HCT116 (cell line): ENCODE data around the gene PRDM11. TPM values are rescaled to one million over a fixed set of nuclear protein-coding genes. Genes with fewer than 3 reads are reported as not detected.

Experiments used
- ATAC-seq: fragments of 200-7000 bp; cut with Tn5 transposase; 2 replicates; pipeline ENCODE4 v1.9.1; 2020; ENCODE audit warnings: mild to moderate bottlenecking, moderate library complexity
- BruUV-seq: library from RNA; stranded (reverse); fragments of 400-500 nt; replicated peaks from 2 replicates; lab custom pipeline; 2021; lab: Mats Ljungman, UMichigan
- CTCF ChIA-PET: fragments of 300-600 bp; sonication (Branson Sonifier 250); formaldehyde crosslinking; loops from one replicate; lab custom pipeline; 2021; ENCODE audit warnings: antibody characterized with exemption; lab: Charles Lee
- POLR2A ChIA-PET: fragments of 300-600, 350-600 bp; sonication (Branson Sonifier 250); formaldehyde crosslinking; loops from one replicate; lab custom pipeline; 2021; ENCODE audit warnings: antibody characterized with exemption; lab: Charles Lee
- RAD21 ChIA-PET, 2 experiments: fragments of 300-600 bp; sonication (Branson Sonifier 250); formaldehyde crosslinking; loops; one replicate each; lab custom pipeline; 2023; ENCODE audit warnings: low total read pairs in 2 of 2; ENCODE audit not compliant: uncharacterized antibody in 2 of 2, unreplicated experiment in 2 of 2, low non-redundant PET in 1 of 2; lab: Charles Lee
- DNase-seq: peaks from one replicate; pipeline ENCODE4 v3.0.0-alpha.2; 2010; ENCODE audit warnings: low read depth, low spot score
- H2AFZ ChIP-seq: fragments of 200-600 bp; shearing (Covaris generic), sonication (generic); 2 replicates; pipeline ENCODE4 v1.6.1; 2017; ENCODE audit warnings: low read depth, mixed run types, mixed read lengths, antibody characterized with exemption, low read length; ENCODE audit not compliant: poor library complexity, severe bottlenecking
- H3K27ac ChIP-seq: 2 replicates; pipeline ENCODE4 v1.5.1; 2012; ENCODE audit warnings: low read depth, low read length
- H3K27me3 ChIP-seq: fragments of 200-600 bp; sonication (generic); 2 replicates; pipeline ENCODE4 v1.6.1; 2016; ENCODE audit warnings: mixed run types, low read length, mixed read lengths; ENCODE audit not compliant: insufficient read depth
- H3K36me3 ChIP-seq, 2 experiments: fragments of 200-500 bp in 1 of 2; fragments of 200-600 bp in 1 of 2; sonication (Bioruptor generic) in 1 of 2; sonication (generic) in 1 of 2; 2 replicates each; pipeline versions ENCODE4 v1.5.1 to v1.6.1; 2014 to 2016; ENCODE audit warnings: low read length in 2 of 2, inconsistent platforms in 1 of 2, mixed read lengths in 1 of 2, mixed run types in 1 of 2; ENCODE audit not compliant: insufficient read depth in 2 of 2, control insufficient read depth in 1 of 2
- H3K4me1 ChIP-seq, 2 experiments: fragments of 200-600 bp in 1 of 2; sonication (generic) in 1 of 2; 2 replicates each; pipeline versions ENCODE4 v1.5.1 to v1.6.1; 2012 to 2017; ENCODE audit warnings: low read length in 2 of 2, inconsistent platforms in 1 of 2, mild to moderate bottlenecking in 1 of 2, mixed read lengths in 1 of 2, mixed run types in 1 of 2, moderate library complexity in 1 of 2; ENCODE audit not compliant: insufficient read depth in 2 of 2, control insufficient read depth in 1 of 2
- H3K4me2 ChIP-seq: fragments of 200-600 bp; sonication (generic); 2 replicates; pipeline ENCODE4 v1.6.1; 2017; ENCODE audit warnings: mixed run types, low read length, mixed read lengths
- H3K4me3 ChIP-seq, 2 experiments: fragments of 200-600 bp in 1 of 2; sonication (generic) in 1 of 2; replicated peaks in 1 of 2; 2 replicates each; pipeline ENCODE4 v1.5.1; 2011 to 2016; ENCODE audit warnings: low read length in 2 of 2, control low read depth in 1 of 2, low read depth in 1 of 2, mild to moderate bottlenecking in 1 of 2, mixed read lengths in 1 of 2, mixed run types in 1 of 2
- H3K79me2 ChIP-seq: fragments of 200-600 bp; sonication (generic); 2 replicates; pipeline ENCODE4 v1.6.1; 2017; ENCODE audit warnings: mild to moderate bottlenecking, mixed run types, low read length, moderate library complexity, mixed read lengths; ENCODE audit not compliant: insufficient read depth
- H3K9ac ChIP-seq: fragments of 200-600 bp; sonication (generic); 2 replicates; pipeline ENCODE4 v1.6.1; 2016; ENCODE audit warnings: low read length, mixed read lengths
- H3K9me2 ChIP-seq: fragments of 200-600 bp; sonication (generic), shearing (Covaris generic); 2 replicates; pipeline ENCODE4 v1.6.1; 2017; ENCODE audit warnings: mixed run types, mild to moderate bottlenecking, moderate library complexity; ENCODE audit not compliant: insufficient read depth
- H3K9me3 ChIP-seq, 2 experiments: fragments of 200-500 bp in 1 of 2; fragments of 200-600 bp in 1 of 2; sonication (Bioruptor generic) in 1 of 2; sonication (generic) in 1 of 2; 2 replicates each; pipeline ENCODE4 v1.6.1; 2014 to 2017; ENCODE audit warnings: low read length in 2 of 2, mixed read lengths in 2 of 2, inconsistent platforms in 1 of 2, low read depth in 1 of 2, mild to moderate bottlenecking in 1 of 2, mixed run types in 1 of 2, moderate library complexity in 1 of 2; ENCODE audit not compliant: control insufficient read depth in 1 of 2, insufficient read depth in 1 of 2
- H4K20me1 ChIP-seq: fragments of 200-600 bp; sonication (generic), shearing (Covaris generic); 2 replicates; pipeline ENCODE4 v1.6.1; 2017; ENCODE audit warnings: mixed run types, mild to moderate bottlenecking, moderate library complexity; ENCODE audit not compliant: insufficient read depth
- EGR1 ChIP-seq: IDR thresholded peaks from 2 replicates; pipeline ENCODE4 v1.6.1; 2012; ENCODE audit warnings: low read depth
- ELF1 ChIP-seq: IDR thresholded peaks from 2 replicates; pipeline ENCODE4 v1.6.1; 2012; ENCODE audit warnings: low read depth, borderline replicate concordance
- EZH2phosphoT487 ChIP-seq: fragments of 200-600 bp; IDR thresholded peaks from 2 replicates; pipeline ENCODE4 v1.6.1; 2018; ENCODE audit warnings: antibody characterized with exemption, borderline replicate concordance
- FOSL1 ChIP-seq: IDR thresholded peaks from 2 replicates; pipeline ENCODE4 v1.6.1; 2012; ENCODE audit warnings: low read depth
- POLR2A ChIP-seq: IDR thresholded peaks from 2 replicates; pipeline ENCODE4 v1.7.0; 2011; ENCODE audit warnings: borderline replicate concordance; ENCODE audit not compliant: insufficient read depth, insufficient read length; ENCODE audit errors: extremely low read depth
- POLR2AphosphoS5 ChIP-seq: IDR thresholded peaks from 2 replicates; pipeline ENCODE4 v1.6.1; 2011; ENCODE audit warnings: mild to moderate bottlenecking, low read depth, low read length, moderate library complexity
- RAD21 ChIP-seq: IDR thresholded peaks from 2 replicates; pipeline ENCODE4 v1.6.1; 2012; ENCODE audit warnings: low read depth, mild to moderate bottlenecking
- SRF ChIP-seq: IDR thresholded peaks from 2 replicates; pipeline ENCODE4 v1.6.1; 2012; ENCODE audit warnings: low read depth
- ZNF274 ChIP-seq: fragments of 200-500 bp; sonication (Bioruptor generic); IDR thresholded peaks from 2 replicates; pipeline ENCODE4 v1.6.1; 2014; ENCODE audit warnings: mild to moderate bottlenecking, low read depth, low read length, inconsistent platforms
- intact Hi-C: fragments of 100-400 bp; cut with micrococcal nuclease; formaldehyde crosslinking; loops from 2 replicates; pipeline ENCODE4 v1.10.0; 2022
- total RNA-seq: library from RNA; stranded (reverse); gene quantifications from one replicate; pipeline ENCODE4 v1.2.1, GENCODE V29; 2021; ENCODE audit not compliant: unreplicated experiment
- TF ChIP-seq, protein P1 (sequence below): IDR thresholded peaks from 2 replicates; pipeline ENCODE4 v1.6.1; 2011; ENCODE audit warnings: mild to moderate bottlenecking, low read length, moderate library complexity; ENCODE audit not compliant: insufficient replicate concordance; ENCODE audit errors: extremely low read depth
- TF ChIP-seq, protein P2 (sequence below): IDR thresholded peaks from 2 replicates; pipeline ENCODE4 v1.6.1; 2012; ENCODE audit warnings: low read depth
- TF ChIP-seq, protein P3 (sequence below): IDR thresholded peaks from 2 replicates; pipeline ENCODE4 v1.6.1; 2012

PRDM11 gene
- total RNA-seq, 1 experiment from 2014 or later: 9.3 TPM

DNA sequence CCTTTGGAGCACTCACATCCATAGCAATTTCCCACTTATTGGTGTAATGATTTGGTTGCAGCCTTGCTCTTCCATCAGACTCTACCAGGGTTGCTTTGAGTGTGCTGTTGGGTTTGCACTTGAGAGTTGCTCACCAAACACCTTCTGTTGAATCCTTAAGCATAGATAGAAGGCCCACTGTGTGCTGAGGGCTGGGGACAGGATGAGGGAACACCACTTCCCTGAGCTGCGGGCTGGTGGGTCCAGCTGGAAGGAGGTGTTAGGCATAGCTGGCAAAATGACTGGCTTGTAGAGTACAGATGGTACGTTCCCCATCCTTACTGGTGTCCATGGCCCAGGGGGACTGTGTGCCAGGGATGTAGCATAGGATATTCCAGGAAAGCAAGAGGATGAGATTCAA lies 3.9 kb downstream of the PRDM11 start:
- H2AFZ ChIP-seq: no peak overlapping the region
- H3K27me3 ChIP-seq: no peaks in the 10 kb centered on the region
- TF ChIP-seq FOSL1 (no peak), SRF (no peak), POLR2AphosphoS5 (no peak), ELF1 (no peak), EGR1 (no peak)
- TF ChIP-seq, protein P1, sequence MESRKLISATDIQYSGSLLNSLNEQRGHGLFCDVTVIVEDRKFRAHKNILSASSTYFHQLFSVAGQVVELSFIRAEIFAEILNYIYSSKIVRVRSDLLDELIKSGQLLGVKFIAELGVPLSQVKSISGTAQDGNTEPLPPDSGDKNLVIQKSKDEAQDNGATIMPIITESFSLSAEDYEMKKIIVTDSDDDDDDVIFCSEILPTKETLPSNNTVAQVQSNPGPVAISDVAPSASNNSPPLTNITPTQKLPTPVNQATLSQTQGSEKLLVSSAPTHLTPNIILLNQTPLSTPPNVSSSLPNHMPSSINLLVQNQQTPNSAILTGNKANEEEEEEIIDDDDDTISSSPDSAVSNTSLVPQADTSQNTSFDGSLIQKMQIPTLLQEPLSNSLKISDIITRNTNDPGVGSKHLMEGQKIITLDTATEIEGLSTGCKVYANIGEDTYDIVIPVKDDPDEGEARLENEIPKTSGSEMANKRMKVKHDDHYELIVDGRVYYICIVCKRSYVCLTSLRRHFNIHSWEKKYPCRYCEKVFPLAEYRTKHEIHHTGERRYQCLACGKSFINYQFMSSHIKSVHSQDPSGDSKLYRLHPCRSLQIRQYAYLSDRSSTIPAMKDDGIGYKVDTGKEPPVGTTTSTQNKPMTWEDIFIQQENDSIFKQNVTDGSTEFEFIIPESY: no peak
- no peaks in the 10 kb centered on the region for H3K36me3 ChIP-seq
- H3K9me3 ChIP-seq: no peaks in the 10 kb centered on the region
- no peaks in the 10 kb centered on the region for H4K20me1 ChIP-seq
- ChIA-PET CTCF (no interaction called here), RAD21 (no interaction called here), POLR2A (no interaction called here)
- intact Hi-C loops: no loop called here
- no peaks in the 10 kb centered on the region for H3K9me2 ChIP-seq
- DNase-seq (no peak), ATAC-seq (no peak)
- H3K9ac ChIP-seq: no peak overlapping the region
- no TSS peak for BruUV-seq
- no peak overlapping the region for H3K27ac ChIP-seq
- no peak overlapping the region for H3K4me2 ChIP-seq
- H3K4me1 ChIP-seq: peaks cover 3 to 16% of the 10 kb centered on the region in 2 experiments; a peak in 3 of 4 replicates
- H3K79me2 ChIP-seq: peaks cover 18% of the 10 kb centered on the region
- no peak overlapping the region for H3K4me3 ChIP-seq

DNA sequence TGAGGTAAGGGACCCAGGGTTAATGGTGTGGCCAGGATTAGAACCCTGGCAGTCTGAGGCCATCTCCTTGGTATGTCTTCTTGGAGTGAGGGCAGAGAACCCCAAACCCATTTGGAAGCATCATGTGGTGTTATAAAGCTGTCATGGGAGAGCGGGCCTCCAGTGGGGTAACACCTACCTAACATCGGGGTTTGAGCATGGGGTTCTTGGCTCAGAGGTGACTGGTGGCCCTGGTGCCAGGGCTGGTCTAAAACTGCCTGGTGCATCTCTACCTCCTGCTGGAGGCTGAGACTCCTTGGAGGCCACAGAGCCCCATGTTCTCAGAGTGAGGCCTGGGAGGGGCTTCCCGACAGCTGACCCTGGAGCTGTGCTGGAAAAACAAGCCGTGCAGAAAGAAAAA lies 4.5 kb downstream of the PRDM11 start:
- no TSS peak for BruUV-seq
- no peaks in the 10 kb centered on the region for H4K20me1 ChIP-seq
- no peak overlapping the region for H2AFZ ChIP-seq
- H3K4me1 ChIP-seq: peaks cover under 1 to 13% of the 10 kb centered on the region in 2 experiments; a peak in 3 of 4 replicates
- no peak overlapping the region for H3K4me2 ChIP-seq
- no peak overlapping the region for H3K4me3 ChIP-seq
- peaks cover 18% of the 10 kb centered on the region for H3K79me2 ChIP-seq
- POLR2A ChIA-PET: no interaction called here
- CTCF ChIA-PET: no interaction called here
- no peak overlapping the region for H3K27ac ChIP-seq
- H3K27me3 ChIP-seq: no peaks in the 10 kb centered on the region
- ATAC-seq (no peak), DNase-seq (no peak)
- no peak overlapping the region for H3K9ac ChIP-seq
- H3K36me3 ChIP-seq: no peaks in the 10 kb centered on the region
- RAD21 ChIA-PET: no interaction called here
- intact Hi-C loops: no loop called here
- H3K9me2 ChIP-seq: no peaks in the 10 kb centered on the region
- no peaks in the 10 kb centered on the region for H3K9me3 ChIP-seq
- TF ChIP-seq, protein P2, sequence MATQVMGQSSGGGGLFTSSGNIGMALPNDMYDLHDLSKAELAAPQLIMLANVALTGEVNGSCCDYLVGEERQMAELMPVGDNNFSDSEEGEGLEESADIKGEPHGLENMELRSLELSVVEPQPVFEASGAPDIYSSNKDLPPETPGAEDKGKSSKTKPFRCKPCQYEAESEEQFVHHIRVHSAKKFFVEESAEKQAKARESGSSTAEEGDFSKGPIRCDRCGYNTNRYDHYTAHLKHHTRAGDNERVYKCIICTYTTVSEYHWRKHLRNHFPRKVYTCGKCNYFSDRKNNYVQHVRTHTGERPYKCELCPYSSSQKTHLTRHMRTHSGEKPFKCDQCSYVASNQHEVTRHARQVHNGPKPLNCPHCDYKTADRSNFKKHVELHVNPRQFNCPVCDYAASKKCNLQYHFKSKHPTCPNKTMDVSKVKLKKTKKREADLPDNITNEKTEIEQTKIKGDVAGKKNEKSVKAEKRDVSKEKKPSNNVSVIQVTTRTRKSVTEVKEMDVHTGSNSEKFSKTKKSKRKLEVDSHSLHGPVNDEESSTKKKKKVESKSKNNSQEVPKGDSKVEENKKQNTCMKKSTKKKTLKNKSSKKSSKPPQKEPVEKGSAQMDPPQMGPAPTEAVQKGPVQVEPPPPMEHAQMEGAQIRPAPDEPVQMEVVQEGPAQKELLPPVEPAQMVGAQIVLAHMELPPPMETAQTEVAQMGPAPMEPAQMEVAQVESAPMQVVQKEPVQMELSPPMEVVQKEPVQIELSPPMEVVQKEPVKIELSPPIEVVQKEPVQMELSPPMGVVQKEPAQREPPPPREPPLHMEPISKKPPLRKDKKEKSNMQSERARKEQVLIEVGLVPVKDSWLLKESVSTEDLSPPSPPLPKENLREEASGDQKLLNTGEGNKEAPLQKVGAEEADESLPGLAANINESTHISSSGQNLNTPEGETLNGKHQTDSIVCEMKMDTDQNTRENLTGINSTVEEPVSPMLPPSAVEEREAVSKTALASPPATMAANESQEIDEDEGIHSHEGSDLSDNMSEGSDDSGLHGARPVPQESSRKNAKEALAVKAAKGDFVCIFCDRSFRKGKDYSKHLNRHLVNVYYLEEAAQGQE: no peak
- TF ChIP-seq, protein P1: no peak
- TF ChIP-seq ZNF274 (no peak), RAD21 (no peak), EGR1 (no peak), SRF (no peak), POLR2A (no peak), EZH2phosphoT487 (no peak), POLR2AphosphoS5 (no peak)
- TF ChIP-seq, protein P3, sequence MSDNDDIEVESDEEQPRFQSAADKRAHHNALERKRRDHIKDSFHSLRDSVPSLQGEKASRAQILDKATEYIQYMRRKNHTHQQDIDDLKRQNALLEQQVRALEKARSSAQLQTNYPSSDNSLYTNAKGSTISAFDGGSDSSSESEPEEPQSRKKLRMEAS: no peak
